Measurements from ENCODE around the gene ANKK1.

The ANKK1 gene

GRCh38 chr11:113387605-113388211, at the start of gene ANKK1:
TSS of gene ANKK1 (plus strand) at chr11:113387779. CDS start at chr11:113387885, 106 bp downstream.
- DNase-seq, result no peak
- no peak for ATAC-seq

- no peak for ATAC-seq
- DNase-seq, result no peak
These were observed 48.8 kb upstream of the ANKK1 start for GRCh38 chr11:113338730-113339129.

GRCh38 chr11:113339929-113340589, 47.5 kb upstream of the ANKK1 start:
- DNase-seq, result no peak
- no peak for ATAC-seq

- no peak for ATAC-seq
- DNase-seq, result no peak
These were observed 46.0 kb upstream of the ANKK1 start for GRCh38 chr11:113341388-113342165.

- ATAC-seq (no peak), DNase-seq (no peak)
These were observed 41.6 kb upstream of the ANKK1 start for GRCh38 chr11:113345978-113346377.

- ATAC-seq (no peak), DNase-seq (no peak)
These were observed 38.1 kb upstream of the ANKK1 start for GRCh38 chr11:113349528-113349927.

- DNase-seq, result no peak
- no peak for ATAC-seq
These were observed 37.1 kb upstream of the ANKK1 start for GRCh38 chr11:113350336-113351067.

- no peak for DNase-seq
- ATAC-seq, result no peak
These were observed 36.5 kb upstream of the ANKK1 start for GRCh38 chr11:113351068-113351450.

GRCh38 chr11:113351480-113351879, 36.1 kb upstream of the ANKK1 start:
- no peak for DNase-seq
- ATAC-seq, result no peak

GRCh38 chr11:113356203-113356602, 31.4 kb upstream of the ANKK1 start:
- DNase-seq, result no peak
- ATAC-seq, result no peak

- ATAC-seq (no peak), DNase-seq (no peak)
These were observed 24.2 kb upstream of the ANKK1 start for GRCh38 chr11:113363406-113363805.

GRCh38 chr11:113363996-113364641, 23.5 kb upstream of the ANKK1 start:
- DNase-seq (no peak), ATAC-seq (no peak)

GRCh38 chr11:113365895-113366294, 21.7 kb upstream of the ANKK1 start:
- ATAC-seq (no peak), DNase-seq (no peak)

- no peak for DNase-seq
- no peak for ATAC-seq
These were observed 18.2 kb upstream of the ANKK1 start for GRCh38 chr11:113369411-113369810.

GRCh38 chr11:113370634-113371033, 16.9 kb upstream of the ANKK1 start:
- DNase-seq, result no peak

GRCh38 chr11:113372309-113372708, 15.3 kb upstream of the ANKK1 start:
- ATAC-seq (no peak), DNase-seq (no peak)

More at GRCh38 chr11:113370634-113371033, 16.9 kb upstream of the ANKK1 start:
- ATAC-seq, result no peak

GRCh38 chr11:113373306-113373705, 14.3 kb upstream of the ANKK1 start:
- DNase-seq (no peak), ATAC-seq (no peak)

- no peak for ATAC-seq
- no peak for DNase-seq
These were observed 13.5 kb upstream of the ANKK1 start for GRCh38 chr11:113373981-113374560.

GRCh38 chr11:113375402-113375801, 12.2 kb upstream of the ANKK1 start:
- ATAC-seq (no peak), DNase-seq (no peak)

GRCh38 chr11:113376156-113376555, 11.4 kb upstream of the ANKK1 start:
- no peak for DNase-seq
- ATAC-seq, result no peak

GRCh38 chr11:113377681-113378412, 9.7 kb upstream of the ANKK1 start:
- DNase-seq, result no peak
- no peak for ATAC-seq
